ENCODE results near the gene DNAH3. TPM values are rescaled to one million over a fixed set of nuclear protein-coding genes. Genes with fewer than 3 reads are reported as not detected.
A peak's percentile ranks its signal among the peaks of the same experiment; 100 is the strongest.

DNAH3 gene
- total and polyA plus RNA-seq, 2 of the 13 experiments (the other 11 are each of a cell fraction or from before 2014, with no cell fraction given): 0.07 to 0.08 TPM

- 0 out of 2 replicates have a peak, but pooled peaks have one; percentile 1 for TF ChIP-seq IKZF5 (CRISPR knock-in tag; IDR thresholded peaks at IDR 0.05)
- TF ChIP-seq SP4 (CRISPR knock-in tag; IDR thresholded peaks at IDR 0.05): 0 out of 2 replicates have a peak, but pooled peaks have one; percentile 10
- TF ChIP-seq ZNF362 (CRISPR knock-in tag; IDR thresholded peaks at IDR 0.05; ENCODE audit: borderline replicate concordance): no peak
- peak; percentile 5; the same call in 1 of the 2 replicates for TF ChIP-seq JUND (CRISPR knock-in tag; IDR thresholded peaks at IDR 0.05)
- TF ChIP-seq WIZ (CRISPR knock-in tag; IDR thresholded peaks at IDR 0.05): peak; percentile 3; the same call in 1 of the 2 replicates
- TF ChIP-seq ZNF451 (CRISPR knock-in tag; IDR thresholded peaks at IDR 0.05): no peak
- no peak; the same call in 1 of the 2 replicates for TF ChIP-seq ZNF615 (CRISPR knock-in tag; IDR thresholded peaks at IDR 0.05; ENCODE audit: borderline replicate concordance)
- 0 out of 2 replicates have a peak, but pooled peaks have one; percentile 48 for TF ChIP-seq ZNF780A (CRISPR knock-in tag; IDR thresholded peaks at IDR 0.05)
- no peak for TF ChIP-seq ZFP1 (CRISPR knock-in tag; IDR thresholded peaks at IDR 0.05)
- no peak for TF ChIP-seq ZBTB40 (IDR thresholded peaks at IDR 0.05)
- peak; percentile 28; the same call in 1 of the 2 replicates for TF ChIP-seq ZBTB40 (CRISPR knock-in tag; IDR thresholded peaks at IDR 0.05)
- TF ChIP-seq ONECUT2 (CRISPR knock-in tag; IDR thresholded peaks at IDR 0.05): 0 out of 2 replicates have a peak, but pooled peaks have one; percentile 15
- TF ChIP-seq ZNF598 (CRISPR knock-in tag; IDR thresholded peaks at IDR 0.05; ENCODE audit: borderline replicate concordance): no peak
- TF ChIP-seq SOX6 (IDR thresholded peaks at IDR 0.05): no peak
- no peak for TF ChIP-seq SOX6 (CRISPR knock-in tag; IDR thresholded peaks at IDR 0.05)
- TF ChIP-seq RXRA (CRISPR knock-in tag; IDR thresholded peaks at IDR 0.05): no peak
- no peak for TF ChIP-seq PATZ1 (CRISPR knock-in tag; IDR thresholded peaks at IDR 0.05)
- no peak for TF ChIP-seq SP140L (CRISPR knock-in tag; IDR thresholded peaks at IDR 0.05; ENCODE audit: borderline replicate concordance)
These were observed 249.6 kb downstream of the DNAH3 start (continued) for GRCh38 chr16:20901068-20901435.

Data from HepG2 (cell line).